Hematopoietic multipotent progenitor cell treated with erythropoietin and hydrocortisone succinate and interleukin-3 and kit ligand, for 4 days (in vitro differentiated cells): ENCODE data around the gene FAAP100.
A peak's percentile ranks its signal among the peaks of the same experiment; 100 is the strongest.

ENCODE experiments used
- DNase-seq: peaks from one replicate; pipeline ENCODE4 v3.0.0-alpha.2; 2015

The FAAP100 gene

DNA sequence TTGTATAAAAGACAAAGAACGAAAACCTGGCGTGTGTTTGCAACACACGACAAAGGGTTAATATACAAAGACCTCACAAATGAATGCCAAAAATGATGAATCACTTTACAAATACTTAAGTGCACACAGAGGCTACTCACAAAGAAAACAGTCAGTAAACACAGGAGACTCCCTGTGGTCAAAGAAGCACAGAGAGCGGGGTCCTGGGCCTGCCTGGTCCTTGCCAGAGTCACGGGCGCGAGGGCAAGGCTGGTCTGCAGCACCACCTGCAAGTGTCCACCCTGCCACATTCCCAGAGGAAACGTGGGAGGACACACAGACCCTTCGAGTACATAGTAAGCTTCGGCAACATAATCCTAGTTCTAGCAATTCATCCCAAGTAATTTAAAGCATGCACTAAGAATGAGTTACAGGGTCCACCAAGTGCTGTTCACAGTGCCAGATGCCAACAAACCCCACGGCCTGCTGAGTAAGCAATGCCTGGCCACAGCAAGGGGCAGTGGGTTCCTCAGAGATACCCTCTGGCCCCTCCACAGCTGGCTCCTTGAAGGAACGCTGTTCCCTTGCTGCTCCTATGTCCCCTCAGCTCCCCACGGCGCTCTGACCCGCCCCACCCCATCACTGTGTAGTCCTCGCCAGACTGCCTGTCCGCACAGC, 24.6 kb upstream of the FAAP100 start:
- DNase-seq, result no peak

DNA sequence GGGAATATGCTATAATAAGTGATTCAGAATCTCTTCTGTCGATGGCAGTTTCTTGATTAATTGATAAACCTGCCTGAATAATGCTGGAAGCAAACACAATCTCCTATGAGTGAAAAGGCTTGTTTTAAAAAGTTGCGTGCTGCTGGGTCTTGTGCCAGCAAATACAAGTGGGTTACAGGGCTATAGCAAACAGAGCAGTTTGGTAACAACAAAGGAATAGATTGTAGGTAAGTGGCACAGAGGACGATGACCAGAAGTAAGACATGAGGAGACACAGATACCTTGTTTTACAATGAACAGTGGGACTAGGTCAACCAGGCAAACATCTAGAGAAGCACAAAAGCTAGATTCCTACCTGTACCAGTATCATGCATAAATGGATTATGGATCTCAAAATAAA, 23.7 kb upstream of the FAAP100 start:
- no peak for DNase-seq

DNA sequence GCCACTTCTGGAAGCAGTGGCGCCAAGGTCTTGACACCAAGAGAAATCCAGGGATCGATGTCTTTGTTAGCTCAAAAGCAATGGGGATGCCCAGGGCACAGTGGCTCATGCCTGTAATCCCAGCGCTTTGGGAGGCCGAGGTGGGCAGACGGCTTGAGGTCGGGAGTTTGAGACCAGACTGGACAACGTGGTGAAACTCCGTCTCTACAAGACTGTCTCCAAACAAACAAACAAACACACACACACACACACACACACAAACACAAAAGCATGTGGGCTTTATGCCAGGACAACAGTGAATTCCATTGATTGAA, 22.4 kb upstream of the FAAP100 start:
- DNase-seq, result no peak

DNA sequence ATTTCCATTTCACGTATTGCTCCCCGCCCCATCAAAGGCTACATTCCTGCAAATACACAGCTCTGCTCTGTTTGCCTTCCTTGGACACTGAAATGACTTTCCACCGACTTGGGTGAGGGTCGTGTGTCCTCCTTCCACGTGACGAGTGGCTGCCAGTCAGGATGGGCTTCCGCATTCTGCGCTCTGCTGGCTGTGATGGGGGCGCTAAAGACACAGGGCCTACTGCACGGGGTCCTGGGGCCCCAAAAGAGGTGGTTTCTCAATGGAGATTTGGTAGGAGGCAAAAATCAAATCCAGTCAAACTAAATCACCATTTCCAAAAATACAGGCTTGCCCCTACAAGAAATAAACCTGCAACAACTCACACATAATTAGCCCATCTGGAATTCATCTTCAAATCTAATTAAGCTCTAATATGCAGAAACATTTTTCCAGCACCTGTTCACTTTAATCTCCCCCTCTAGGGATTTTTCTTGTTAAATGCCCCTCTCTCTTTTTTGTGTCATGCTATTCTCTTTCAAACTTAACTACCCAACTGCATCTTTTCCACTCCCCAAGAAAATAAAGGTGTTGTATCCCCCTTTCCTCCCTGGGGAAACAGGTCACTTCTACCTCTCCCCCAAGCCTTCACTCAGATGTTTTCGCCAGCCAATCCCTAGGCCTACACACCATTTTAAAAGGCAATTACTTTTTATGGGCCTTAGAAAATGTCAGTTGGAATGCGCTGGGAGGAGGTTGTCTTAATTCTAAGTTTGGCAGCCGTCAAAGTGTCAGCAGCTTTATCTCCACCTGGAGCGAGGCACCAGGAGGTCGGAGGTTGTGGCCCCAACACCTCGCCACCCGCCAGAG, 21.9 kb upstream of the FAAP100 start:
- no peak for DNase-seq

DNA sequence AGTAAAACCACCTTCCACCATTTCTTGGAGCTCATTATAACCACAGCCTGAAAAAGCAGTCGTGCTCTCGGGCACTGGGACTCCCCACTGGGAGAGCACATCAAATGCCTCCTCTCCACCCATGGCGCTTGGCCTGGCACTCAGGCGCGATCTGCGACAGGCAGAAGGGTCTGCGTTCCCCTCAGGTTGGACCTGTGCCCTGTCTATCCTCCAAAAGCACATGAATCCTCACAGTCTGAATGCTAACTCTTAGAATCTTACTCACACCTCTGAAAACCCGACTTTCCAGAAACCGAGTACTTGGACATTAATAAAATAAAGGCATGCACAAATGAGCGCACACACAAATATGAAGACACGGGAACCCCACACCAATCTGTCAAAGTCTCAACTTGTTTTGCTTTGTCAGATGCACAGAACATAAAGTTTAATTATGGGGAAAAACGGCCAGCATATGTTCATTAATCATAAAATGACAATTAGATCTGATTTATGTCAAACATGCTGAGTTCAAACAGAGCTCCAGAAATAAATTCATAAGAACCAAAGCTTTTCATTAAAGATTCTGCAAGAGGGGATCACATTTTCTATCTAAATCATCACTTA, 20.5 kb upstream of the FAAP100 start:
- DNase-seq, result no peak

DNA sequence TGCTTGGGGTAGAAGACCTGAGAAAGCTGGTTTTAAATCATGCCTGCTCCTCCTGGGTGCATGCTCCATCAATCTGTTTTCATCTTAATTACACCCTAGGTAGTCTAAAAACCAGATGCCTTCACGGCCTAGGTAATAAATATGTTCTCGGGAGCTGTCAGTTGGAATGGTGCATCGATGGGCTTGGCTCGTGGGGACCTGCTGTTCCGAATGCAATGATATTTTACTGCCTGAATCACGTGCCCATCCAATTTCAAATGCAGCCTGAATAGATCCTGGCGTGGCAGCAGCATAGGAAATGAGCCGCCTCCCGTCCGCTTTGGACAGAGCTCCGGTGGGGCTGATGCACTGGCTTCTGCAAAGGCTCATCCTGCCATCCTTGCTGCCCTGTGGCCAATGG, 18.8 kb upstream of the FAAP100 start:
- DNase-seq, result no peak

DNA sequence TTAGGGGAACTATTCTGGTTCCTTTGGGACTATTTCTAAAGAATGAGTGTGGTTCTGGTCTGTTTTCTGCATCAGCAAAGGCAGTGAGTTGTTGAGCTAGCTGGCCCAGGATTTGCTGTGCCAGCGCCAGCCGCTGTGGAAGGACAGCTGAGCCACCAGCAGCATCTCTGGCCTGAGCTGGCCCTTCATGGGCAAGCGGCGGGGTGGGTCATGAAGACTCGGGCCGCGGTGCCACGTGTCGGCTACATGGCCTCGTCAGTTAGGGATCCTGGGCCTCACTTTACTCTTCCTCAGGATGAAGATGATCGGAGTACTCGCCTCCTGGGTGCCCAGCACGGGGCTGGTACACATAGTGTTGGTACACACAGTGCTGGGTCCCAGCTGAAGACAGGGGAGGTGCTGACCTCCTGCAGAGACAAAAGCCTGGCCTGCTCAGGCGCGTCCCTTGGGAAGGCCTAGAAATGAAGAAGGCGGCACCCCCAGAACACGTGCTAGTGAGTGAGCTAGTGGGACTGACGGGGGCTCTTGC, 17.9 kb upstream of the FAAP100 start:
- DNase-seq, result no peak

DNA sequence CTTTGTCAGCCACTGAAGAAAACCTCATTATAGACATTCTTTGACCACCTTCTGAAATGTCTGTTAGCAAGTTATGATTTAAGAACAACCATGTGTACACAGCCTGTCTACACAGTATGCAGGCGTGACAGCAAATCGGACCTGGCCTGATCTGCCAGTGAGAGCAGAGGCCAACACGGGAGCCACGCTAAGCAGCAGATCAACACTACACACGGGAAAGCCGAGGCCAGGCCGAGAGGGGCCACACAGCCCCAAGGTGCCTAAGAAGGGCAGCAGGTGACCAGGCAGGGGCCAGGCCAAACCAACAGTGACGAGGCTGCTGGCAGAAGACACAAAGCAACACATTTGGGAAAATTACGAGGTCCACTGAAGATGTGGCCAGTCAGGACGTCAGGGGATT, 16.3 kb upstream of the FAAP100 start:
- DNase-seq, result no peak

DNA sequence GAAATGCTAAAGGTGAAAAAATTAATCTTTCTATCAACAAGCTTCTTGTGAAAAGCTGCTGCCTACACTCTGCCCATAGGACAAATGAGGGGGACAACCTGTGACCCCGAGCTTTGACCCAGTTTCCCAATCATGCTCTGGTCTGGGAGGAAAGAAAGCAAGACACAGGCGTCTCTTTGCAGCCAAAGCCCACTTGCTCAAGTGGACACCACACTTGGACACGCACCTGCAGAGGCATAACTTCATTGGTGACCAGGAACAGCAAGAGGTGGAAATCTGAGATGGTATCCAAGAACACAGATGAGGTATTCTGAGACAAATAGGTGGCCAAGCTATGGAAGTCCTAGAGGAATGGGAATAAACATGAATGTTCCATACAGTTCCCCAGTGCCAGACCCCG, 15.0 kb upstream of the FAAP100 start:
- DNase-seq, result no peak

DNA sequence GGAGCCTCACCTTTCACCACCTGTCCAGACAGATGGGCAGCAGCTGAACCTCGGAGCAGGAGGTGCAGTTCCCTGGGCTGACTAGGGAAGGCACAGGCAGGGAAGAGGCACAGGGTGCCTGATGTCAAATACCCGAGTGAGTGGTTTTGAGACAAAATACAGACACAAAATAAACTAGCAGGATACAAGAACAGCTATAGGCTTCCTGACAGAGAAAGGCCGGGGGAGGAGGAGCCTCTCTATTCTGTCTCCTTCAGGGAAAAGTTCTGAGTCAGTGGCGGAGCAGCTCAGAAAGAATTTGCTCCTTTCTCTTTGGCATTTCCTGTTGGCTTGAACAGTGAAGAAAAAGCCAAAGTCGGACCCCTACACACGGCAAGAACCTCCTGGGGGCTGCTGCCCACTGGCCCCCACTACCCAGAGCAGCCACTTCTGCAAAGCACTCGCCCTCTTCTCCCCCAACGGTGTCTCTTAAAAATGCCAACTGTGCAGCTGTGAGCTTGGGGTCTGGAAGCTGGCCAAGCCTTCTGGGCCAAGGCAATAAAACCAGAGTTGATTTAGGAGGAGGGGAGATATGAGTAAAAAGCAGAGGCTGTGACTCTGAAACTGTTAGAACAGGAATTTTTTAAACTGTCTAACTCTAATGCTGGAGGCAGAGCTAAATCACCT, 14.4 kb upstream of the FAAP100 start:
- DNase-seq, result peak; percentile 91

DNA sequence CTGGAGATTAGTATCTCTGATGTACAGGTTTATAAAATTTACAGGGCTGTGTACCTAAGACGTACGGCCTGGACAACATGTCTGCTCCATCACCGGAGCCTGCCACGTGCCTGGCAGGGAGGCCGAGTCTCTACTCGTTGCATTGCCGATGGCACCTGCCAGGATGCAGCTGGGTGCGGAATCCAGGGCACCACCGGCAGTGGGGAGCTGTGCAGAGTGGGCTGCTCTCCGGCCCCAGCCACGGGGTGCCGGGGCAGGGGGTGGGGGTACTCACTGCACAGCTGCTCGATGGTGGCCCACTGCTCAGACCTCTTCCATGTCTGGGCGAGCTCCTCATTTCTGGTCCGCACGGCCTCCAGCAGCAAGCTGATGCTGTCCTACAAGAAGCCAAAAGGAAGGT, 13.1 kb upstream of the FAAP100 start:
- DNase-seq, result no peak

DNA sequence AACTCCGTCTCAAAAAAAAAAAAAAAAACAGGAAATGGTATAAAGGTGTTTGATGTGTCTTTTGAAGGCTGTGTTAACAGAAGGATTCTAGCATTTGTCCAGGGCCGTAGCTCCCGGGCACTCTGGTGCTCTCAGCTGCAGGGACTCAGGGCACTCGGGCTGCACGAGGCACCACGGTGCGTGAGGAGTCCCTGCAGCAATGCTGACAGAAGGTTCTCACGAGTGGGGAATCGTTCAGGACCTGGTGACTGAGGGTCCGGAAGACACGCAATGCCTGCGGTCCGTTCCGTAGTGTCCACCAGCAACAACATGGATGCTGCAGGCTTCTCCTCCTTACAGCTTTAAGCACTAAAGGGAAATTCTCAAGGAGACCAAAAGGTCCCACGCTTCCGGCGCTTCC, 12.6 kb upstream of the FAAP100 start:
- no peak for DNase-seq

DNA sequence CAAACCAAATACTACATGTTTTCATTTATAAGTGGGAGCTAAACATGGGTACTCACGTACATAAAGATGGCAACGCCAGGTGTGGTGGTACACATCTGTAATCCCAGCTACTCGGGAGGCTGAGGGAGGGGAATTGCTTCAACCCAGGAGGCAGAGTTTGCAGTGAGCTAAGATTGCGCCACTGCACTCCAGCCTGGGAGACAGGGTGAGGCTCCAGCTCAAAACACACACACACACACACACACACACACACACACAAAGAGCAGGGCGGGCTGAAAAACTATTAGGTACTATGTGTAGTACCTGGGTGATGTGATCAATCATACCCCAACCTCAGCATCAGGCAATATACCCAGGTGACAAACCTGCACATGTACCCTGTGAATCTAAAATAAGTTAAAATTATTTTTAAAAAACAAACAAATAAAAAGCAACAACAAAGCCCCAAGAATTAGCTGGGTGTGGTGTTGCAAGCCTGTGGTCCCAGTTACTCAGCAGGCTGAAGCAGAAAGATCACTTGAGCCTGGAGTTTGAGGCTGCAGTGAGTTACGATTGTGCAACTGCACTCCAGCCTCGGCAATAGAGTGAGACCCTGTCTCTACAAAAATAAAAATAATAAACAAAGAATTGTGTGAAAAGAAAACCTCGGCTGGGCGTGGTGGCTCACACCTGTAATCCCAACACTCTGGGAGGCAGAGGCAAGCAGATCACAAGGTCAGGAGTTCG, 11.9 kb upstream of the FAAP100 start:
- peak; percentile 59 for DNase-seq

DNA sequence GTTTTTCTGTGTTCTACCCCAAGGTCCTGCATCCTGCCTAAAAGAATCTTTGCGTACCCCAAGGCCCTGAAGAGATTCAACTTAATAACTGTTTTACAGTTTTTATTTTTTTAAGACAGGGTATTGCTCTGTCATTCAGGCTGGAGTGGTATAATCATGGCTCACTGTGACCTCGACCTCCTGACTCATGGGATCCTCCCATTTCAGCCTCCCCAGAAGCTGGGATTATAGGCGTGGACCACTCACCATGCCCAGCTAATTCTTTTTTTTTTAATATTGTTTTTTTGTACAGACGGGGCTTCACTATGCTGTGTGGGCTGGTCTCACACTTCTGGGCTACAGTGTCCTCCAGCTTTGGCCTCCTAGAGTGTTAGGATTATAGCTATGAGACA, 9.3 kb upstream of the FAAP100 start:
- no peak for DNase-seq

DNA sequence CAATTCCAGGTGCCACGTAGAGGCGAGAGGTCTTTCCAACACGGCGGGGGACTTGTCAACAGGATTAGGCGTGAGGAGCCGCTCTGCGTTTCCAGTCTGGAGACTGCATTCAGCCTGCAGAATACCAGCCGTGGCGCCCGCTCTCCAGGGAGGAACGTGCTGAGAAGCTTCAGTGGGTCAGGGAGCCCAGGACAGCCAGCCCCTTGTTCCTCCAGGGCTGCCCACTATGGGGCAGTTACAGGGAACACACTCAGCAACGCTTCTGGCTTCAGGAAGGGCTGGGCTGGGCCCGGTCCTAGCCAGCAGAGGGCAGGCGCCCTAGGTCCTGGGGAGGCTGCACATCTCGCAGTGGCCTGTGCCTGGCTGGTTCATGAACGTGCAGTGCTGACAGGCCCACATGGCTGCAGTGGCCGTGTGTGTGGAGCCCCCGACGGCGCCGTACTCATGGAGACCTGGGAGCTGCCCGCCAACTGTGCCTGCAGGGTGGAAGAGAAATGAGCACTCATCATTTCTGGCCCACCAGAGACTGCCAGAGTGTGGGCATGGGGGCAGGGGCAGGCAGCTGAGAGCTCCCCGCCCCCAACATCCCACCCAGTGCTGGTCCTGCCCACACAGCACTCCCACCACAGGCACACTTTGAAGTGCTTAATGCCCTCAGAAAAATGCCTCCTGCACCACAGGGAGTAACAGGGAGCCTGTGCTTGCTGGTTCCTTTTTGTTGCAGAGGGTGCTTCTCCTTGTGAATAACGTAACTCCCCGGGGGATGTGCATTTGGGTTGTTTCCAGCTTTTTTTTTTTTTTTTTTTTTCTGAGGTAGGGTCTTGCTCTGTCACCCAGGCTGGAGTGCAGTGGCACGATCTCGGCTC, 7.0 kb upstream of the FAAP100 start:
- peak; percentile 32 for DNase-seq

DNA sequence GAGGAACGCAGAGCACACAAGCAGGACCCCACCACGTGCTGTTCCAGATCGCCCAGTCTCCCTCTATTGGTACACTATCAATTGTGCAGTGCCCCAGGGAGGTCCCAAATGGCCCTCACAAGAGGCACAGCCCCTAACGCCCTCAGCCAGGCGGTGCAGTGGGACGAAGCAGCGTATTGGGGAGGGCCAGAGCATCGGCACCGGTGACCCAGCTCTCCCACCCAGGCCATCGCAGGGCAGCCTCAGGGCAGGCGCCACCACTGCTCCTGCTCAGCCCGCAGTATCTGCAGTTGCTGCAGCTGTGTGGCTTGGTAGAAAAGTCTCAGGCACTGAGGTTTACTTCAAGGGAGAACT, 5.9 kb upstream of the FAAP100 start:
- no peak for DNase-seq

DNA sequence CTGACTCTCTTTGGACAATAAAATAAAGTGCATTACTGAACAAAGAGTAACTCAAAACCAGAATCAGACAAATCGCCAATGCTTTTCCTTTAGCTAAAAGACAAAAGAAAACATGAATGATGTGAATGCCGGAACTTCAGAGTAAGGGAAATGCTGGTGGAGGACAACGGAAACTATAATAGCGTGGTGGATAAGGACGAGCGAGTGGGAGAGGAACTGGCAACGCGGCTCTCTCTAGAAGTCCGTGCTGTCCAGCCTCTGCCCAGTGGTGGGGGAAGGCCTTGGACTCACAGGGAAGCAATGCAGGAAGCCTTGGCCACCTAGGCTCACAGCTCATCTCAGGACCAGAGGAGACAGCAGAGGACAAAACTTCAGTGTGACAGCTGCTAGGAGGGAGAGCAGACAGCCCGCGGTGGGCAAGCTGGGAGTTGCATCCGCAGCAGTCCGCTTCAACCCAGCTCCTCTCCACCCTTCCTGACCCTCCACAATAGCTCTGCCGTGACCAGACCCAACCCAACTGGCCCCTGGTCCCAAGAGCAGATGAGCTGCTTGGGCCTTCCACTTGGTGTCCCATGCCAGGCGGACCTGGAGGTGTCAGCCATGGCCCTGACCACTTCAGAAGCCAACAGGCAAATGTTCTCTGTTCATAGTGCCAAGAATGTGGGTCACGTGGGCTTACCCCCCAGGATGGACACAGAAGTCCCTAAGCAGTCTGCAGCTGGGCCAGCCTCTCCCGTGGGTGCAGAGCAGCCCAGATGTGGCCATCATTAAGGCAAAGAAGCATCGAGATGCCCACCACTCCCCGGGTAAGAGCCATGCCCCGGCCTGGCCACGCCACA, 5.3 kb upstream of the FAAP100 start:
- no peak for DNase-seq

DNA sequence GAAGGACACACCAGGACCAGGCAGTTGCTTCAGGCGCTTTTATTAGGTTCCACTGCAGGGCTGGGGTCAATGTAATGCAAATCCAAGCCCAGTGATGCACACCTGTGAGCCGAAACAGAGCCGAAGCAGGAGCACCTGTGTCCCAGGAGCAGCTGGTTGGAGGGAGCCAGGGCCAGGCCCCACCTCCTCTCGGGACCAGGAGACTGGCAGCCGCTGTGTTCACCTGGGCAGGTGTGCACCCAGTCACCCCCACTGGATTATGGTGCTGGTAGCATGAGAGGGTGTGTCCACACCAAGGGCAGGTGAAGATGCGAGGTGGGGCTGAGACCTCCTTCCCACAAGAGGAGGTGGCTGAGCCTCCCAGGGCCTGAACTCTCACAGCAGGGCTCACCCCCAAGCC, 4.7 kb upstream of the FAAP100 start:
- DNase-seq, result no peak

DNA sequence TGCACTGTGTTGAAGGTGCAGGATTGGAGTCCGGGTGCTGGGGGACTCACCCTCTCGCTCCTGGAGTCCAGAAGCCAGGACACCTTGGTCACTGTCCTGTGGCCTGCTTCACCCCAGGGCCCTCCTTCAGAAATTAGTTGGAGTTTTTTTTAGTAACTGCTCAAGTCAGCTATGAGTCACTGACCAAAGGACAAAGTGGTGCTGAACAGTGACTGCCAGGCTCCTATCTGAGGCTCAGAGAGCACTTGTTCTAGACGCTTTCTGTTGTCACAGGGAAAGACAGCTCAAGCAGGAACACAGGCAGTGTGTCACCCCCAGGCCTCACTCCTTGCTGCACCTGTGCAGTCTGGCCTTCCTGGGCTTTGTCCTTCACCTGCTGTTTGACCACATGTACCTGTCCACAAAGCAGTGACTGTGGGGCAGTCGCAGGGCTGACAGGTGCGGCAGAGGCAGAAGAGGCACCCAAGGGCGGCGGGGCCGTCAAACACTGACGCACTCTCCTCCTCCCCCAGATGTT, 4.1 kb upstream of the FAAP100 start:
- no peak for DNase-seq

DNA sequence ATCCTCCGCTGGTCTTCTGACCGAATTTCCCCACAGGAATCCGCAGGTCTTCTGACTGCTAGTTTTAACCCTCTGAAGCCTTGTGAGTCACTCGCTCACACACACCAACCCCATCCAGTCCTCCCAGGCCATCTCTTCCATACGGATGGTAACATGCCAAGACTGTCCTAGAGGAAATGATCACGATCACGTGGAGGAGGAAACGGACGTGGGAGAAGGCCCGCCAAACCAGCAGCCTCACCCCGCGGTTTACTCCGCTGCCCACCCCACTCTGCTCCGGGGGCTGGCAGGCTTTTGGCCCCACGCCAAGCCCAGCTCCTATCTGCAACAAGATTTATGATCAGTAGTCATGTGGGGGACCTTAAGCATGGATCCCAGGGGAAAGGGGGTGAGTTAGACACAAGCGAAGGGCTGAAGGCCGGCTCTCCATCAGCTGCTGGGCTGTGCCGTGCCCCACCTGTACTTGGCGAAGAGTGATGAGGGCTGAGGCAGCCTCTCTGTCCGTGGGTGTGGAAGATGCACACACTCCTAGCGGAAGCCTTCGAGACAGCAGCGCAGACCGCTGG, 1.5 kb upstream of the FAAP100 start:
- DNase-seq, result peak; percentile 72
